ENCODE data around the gene TCTN2. TPM values are rescaled to one million over a fixed set of nuclear protein-coding genes. Genes with fewer than 3 reads are reported as not detected.

TCTN2 gene
- total RNA-seq, 1 experiment from 2014 or later, result 9.6 TPM

DNA sequence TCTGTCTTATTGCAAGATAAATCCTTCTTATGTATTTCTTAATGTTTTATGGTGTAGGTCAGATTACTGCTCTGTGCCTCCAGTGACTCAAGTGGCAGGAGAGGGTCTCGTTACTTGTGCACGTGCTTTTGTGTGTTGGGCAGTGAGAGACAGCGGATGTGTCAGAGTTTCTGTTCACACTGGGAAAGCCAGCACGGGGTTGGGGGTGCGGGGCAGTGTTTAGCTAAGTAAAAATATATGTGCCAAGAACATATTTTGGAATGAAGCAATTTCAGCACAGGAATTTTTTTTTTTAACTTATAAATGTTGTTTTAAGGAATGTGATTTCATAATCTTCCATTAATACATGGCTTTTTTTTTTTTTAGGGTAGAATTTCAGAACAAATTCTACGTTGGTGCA, 86.6 kb downstream of the TCTN2 start:
- no peaks in the 10 kb centered on the region for H3K9me3 ChIP-seq (ENCODE audit: low read depth, low read length, poor library complexity, severe bottlenecking)
- no peaks in the 10 kb centered on the region for H3K27me3 ChIP-seq (replicated peaks; ENCODE audit: insufficient read depth, low read depth, low read length, poor library complexity)
- ChIA-PET POLR2A (ENCODE audit: low non-redundant PET) (no interaction called here), CTCF (no interaction called here)
- H3K36me3 ChIP-seq (ENCODE audit: insufficient read depth, low read length, poor library complexity, severe bottlenecking), result peaks cover 15% of the 10 kb centered on the region
- H3K27ac ChIP-seq (ENCODE audit: low read depth, low read length, poor library complexity, severe bottlenecking), result no peak overlapping the region
- intact Hi-C loops (cut with micrococcal nuclease; ENCODE audit: unreplicated experiment), result no loop called here
- no TSS peak for BruUV-seq (replicated peaks)
- no peak overlapping the region for H3K4me3 ChIP-seq (ENCODE audit: low read depth, low read length, poor library complexity, severe bottlenecking)
- H3K4me1 ChIP-seq (ENCODE audit: insufficient read depth, low read length, poor library complexity, severe bottlenecking), result no peaks in the 10 kb centered on the region
- no peak for DNase-seq (ENCODE audit: low spot score)
- TF ChIP-seq, protein P1, sequence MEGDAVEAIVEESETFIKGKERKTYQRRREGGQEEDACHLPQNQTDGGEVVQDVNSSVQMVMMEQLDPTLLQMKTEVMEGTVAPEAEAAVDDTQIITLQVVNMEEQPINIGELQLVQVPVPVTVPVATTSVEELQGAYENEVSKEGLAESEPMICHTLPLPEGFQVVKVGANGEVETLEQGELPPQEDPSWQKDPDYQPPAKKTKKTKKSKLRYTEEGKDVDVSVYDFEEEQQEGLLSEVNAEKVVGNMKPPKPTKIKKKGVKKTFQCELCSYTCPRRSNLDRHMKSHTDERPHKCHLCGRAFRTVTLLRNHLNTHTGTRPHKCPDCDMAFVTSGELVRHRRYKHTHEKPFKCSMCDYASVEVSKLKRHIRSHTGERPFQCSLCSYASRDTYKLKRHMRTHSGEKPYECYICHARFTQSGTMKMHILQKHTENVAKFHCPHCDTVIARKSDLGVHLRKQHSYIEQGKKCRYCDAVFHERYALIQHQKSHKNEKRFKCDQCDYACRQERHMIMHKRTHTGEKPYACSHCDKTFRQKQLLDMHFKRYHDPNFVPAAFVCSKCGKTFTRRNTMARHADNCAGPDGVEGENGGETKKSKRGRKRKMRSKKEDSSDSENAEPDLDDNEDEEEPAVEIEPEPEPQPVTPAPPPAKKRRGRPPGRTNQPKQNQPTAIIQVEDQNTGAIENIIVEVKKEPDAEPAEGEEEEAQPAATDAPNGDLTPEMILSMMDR (conservative IDR thresholded peaks at IDR 0.05; ENCODE audit: low read depth, low read length), result no peak
- no peak for TF ChIP-seq EZH2 (IDR thresholded peaks at IDR 0.05; ENCODE audit: borderline replicate concordance, low read depth, low read length, poor library complexity, severe bottlenecking)

Other genes with a start within 250 kb of the TCTN2 start
- 1.7 and 1.9 TPM in 2 replicates for gene RILPL2, start 234.4 kb upstream of the TCTN2 start, total RNA-seq (2021)
- gene SNRNP35, start 213.0 kb upstream of the TCTN2 start, total RNA-seq (2021), result 19.1 and 20.6 TPM in 2 replicates
- 10.2 and 17.4 TPM in 2 replicates for gene RILPL1, start 137.4 kb upstream of the TCTN2 start, total RNA-seq (2021)
- 217 and 233 TPM in 2 replicates for gene TMED2, start 86.6 kb upstream of the TCTN2 start, total RNA-seq (2021)
- 49.5 and 53.4 TPM in 2 replicates for gene DDX55, start 69.0 kb upstream of the TCTN2 start, total RNA-seq (2021)
- gene EIF2B1, start 37.4 kb upstream of the TCTN2 start, total RNA-seq (2021), result 62.0 and 68.3 TPM in 2 replicates
- gene GTF2H3, start 37.3 kb upstream of the TCTN2 start, total RNA-seq (2021), result 44.9 and 45.9 TPM in 2 replicates
- gene ATP6V0A2, start 41.2 kb downstream of the TCTN2 start, total RNA-seq (2021), result 56.0 and 70.9 TPM in 2 replicates
- gene DNAH10, start 91.2 kb downstream of the TCTN2 start, total RNA-seq (2021), result 1.1 TPM in 2 replicates